Right atrium auricular region (tissue), 2 donors: Measurements from ENCODE around the gene ICAM1. TPM values are rescaled to one million over a fixed set of nuclear protein-coding genes. Genes with fewer than 3 reads are reported as not detected.

Source experiments
- DNase-seq: peaks from one replicate; pipeline ENCODE4 v3.0.0-alpha.2; 2019; ENCODE audit warnings: low spot score
- H3K27ac ChIP-seq, 2 donors: fragments of 200-600 bp; sonication (generic); 1 replicate in 1 of 2; 2 replicates in 1 of 2; pipeline ENCODE4 v1.5.1; 2016 to 2019
- H3K27me3 ChIP-seq, 2 donors: fragments of 200-600 bp; sonication (generic); one replicate each; pipeline versions ENCODE4 v1.5.1 to v1.6.0; 2017 to 2019
- H3K36me3 ChIP-seq: fragments of 200-600 bp; sonication (generic); one replicate; pipeline ENCODE4 v1.5.1; 2016
- H3K4me1 ChIP-seq, 2 donors: fragments of 200-600 bp; sonication (generic); one replicate each; pipeline versions ENCODE4 v1.5.1 to v1.6.0; 2017 to 2019
- H3K4me3 ChIP-seq, 2 donors: fragments of 200-600 bp; sonication (generic); 1 replicate in 1 of 2; 2 replicates in 1 of 2; pipeline ENCODE4 v1.5.1; 2017 to 2019; ENCODE audit warnings: mild to moderate bottlenecking in 1 of 2, moderate library complexity in 1 of 2
- H3K9me3 ChIP-seq, 2 donors: fragments of 200-600 bp; sonication (generic); one replicate each; pipeline ENCODE4 v1.5.1; 2019
- CTCF ChIP-seq, 2 donors: fragments of 200-600 bp; sonication (generic); IDR thresholded peaks; one replicate each; pipeline ENCODE4 v1.5.1; 2019; ENCODE audit warnings: antibody characterized with exemption in 2 of 2
- total RNA-seq, 2 donors: library from RNA; depleted of rRNA; stranded (reverse); fragments of >200 nt; gene quantifications; one replicate each; pipeline ENCODE4 v1.1.0, GENCODE V29; 2016

The ICAM1 gene
- total RNA-seq, 2 donors from 2014 or later: 15.2 to 24.4 TPM

DNA sequence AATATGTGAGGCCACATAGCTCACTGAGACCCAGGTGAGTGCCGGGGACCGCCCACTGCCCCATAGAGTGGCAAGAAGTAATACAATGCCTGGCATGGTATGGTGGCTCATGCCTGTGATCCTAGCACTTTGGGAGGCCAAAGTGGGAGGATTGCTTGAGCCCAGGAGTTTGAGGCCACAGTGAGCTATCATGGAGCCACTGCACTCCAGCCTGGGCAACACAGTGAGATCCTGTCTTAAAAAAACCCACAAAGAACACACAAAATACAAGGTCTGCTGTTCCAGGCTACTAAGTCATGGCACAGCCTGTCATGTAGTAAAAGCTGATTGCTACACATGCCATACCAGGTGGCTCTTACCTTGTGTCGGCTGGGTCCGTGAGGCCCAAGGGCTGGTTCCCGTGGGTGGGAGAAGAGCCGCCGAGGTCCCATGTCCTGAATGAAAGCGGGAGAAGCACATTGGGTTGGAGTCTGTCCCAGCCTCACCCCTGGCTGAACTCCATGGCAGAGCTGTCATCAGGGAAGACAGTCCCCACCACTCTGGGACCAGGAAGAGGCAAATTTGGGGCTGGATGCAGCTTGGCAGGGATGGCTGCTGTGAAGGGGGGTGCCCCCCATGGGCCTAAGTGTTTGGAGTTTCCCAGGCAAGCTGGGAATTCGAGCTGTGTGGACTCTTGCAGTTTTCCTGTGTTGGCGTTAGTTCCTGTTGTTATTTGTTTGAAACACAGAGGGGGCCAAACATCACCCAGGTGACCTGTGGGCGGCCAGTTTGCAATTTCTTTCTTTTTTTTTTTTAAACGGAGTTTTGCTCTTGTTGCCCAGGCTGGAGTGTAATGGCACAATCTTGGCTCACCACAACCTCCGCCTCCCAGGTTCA is 48.1 kb downstream of the ICAM1 start:
- H3K9me3 ChIP-seq: no peaks in the 10 kb centered on the region
- no peak for DNase-seq
- no peak overlapping the region for H3K4me3 ChIP-seq
- peaks cover 73% of the 10 kb centered on the region for H3K36me3 ChIP-seq
- H3K27ac ChIP-seq: no peak overlapping the region
- TF ChIP-seq CTCF (IDR thresholded peaks at IDR 0.05): no peak
- H3K4me1 ChIP-seq: peaks cover 0 to 14% of the 10 kb centered on the region in 2 donors
- H3K27me3 ChIP-seq: no peaks in the 10 kb centered on the region

- Histone ChIP-seq H3K9me3 (no peaks in the 10 kb centered on the region), H3K4me3 (no peak overlapping the region), H3K27me3 (no peaks in the 10 kb centered on the region), H3K4me1 (peaks cover 0 to 6% of the 10 kb centered on the region in 2 donors), H3K36me3 (peaks cover 89% of the 10 kb centered on the region), H3K27ac (no peak overlapping the region)
- TF ChIP-seq CTCF (IDR thresholded peaks at IDR 0.05): no peak
- no peak for DNase-seq
These were observed 49.9 kb downstream of the ICAM1 start for GRCh38 chr19:10320602-10321416.

GRCh38 chr19:10321417-10321797 is 50.5 kb downstream of the ICAM1 start:
- TF ChIP-seq CTCF (IDR thresholded peaks at IDR 0.05): no peak
- no peak overlapping the region for H3K4me3 ChIP-seq
- no peak for DNase-seq
- H3K27me3 ChIP-seq: no peaks in the 10 kb centered on the region
- no peaks in the 10 kb centered on the region for H3K9me3 ChIP-seq
- no peak overlapping the region for H3K27ac ChIP-seq
- no peaks in the 10 kb centered on the region for H3K4me1 ChIP-seq
- H3K36me3 ChIP-seq: peaks cover 95% of the 10 kb centered on the region

DNA sequence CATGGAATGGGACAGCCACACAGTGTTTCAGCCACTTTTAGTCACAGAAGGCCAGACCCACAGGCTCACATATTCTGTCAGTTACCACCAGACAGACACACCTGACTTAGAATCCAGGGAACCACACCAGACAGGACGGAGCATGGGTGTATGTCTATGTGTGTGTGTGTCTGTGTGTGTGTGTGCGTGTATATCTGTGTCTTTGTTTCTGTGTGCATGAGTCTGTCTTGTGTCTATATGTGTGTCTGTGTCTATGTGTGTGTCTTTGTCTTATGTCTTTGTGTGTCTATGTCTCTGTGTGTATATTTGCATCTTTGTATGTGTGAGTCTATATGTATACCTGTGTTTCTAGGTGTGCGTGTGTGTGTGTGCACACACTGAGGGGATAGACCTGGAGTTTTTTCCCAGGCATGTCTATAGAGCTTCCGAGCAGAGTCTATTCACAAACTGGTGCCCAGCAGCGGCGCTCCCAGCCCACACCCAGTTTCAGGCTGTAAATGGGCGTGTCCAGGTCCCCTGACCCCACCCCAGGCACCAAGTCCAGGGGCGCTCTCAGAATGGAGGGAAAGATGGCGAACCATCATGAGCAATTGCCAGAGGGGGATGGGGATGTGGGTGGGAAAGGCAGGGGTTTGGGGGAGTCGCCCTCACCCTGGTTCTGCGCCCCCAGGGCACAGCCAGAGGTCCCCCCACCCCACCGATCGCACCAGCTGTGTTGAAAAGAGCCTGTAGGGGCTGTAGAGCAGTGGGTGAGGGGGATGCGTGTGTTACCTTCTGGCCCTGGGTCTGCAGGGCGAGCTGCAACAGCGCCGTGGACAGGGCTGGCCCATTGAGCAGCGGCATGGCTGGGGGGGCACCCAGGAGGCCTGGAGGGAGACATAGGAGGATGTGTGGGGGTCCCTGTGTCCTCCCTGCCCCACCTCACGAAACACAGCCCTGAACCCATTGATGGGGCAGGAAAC is 51.2 kb downstream of the ICAM1 start:
- DNase-seq: no peak
- H3K27me3 ChIP-seq: no peaks in the 10 kb centered on the region
- no peak for TF ChIP-seq CTCF (IDR thresholded peaks at IDR 0.05)
- H3K4me3 ChIP-seq: no peak overlapping the region
- H3K4me1 ChIP-seq: no peaks in the 10 kb centered on the region
- no peak overlapping the region for H3K27ac ChIP-seq
- H3K9me3 ChIP-seq: no peaks in the 10 kb centered on the region
- peaks cover 96% of the 10 kb centered on the region for H3K36me3 ChIP-seq

- Histone ChIP-seq H3K4me1 (no peaks in the 10 kb centered on the region), H3K9me3 (no peaks in the 10 kb centered on the region), H3K4me3 (no peak overlapping the region), H3K27ac (no peak overlapping the region), H3K36me3 (peaks cover 95% of the 10 kb centered on the region), H3K27me3 (no peaks in the 10 kb centered on the region)
- TF ChIP-seq CTCF (IDR thresholded peaks at IDR 0.05): no peak
- no peak for DNase-seq
These were observed 54.8 kb downstream of the ICAM1 start for GRCh38 chr19:10325732-10326131.
